Astrocyte of the hippocampus (primary cell): ENCODE results near the gene SLC43A2.

Source experiments
- DNase-seq: peaks from one replicate; pipeline ENCODE4 v3.0.0; 2011; ENCODE audit warnings: low read depth, low spot score

The SLC43A2 gene

GRCh38 chr17:1643999-1644492 is 15.4 kb upstream of the SLC43A2 start:
- DNase-seq: peak; percentile 43

- peak; percentile 57 for DNase-seq
Measured at GRCh38 chr17:1643293-1643998, 14.8 kb upstream of the SLC43A2 start.

GRCh38 chr17:1641065-1641403 is 12.4 kb upstream of the SLC43A2 start:
- DNase-seq: no peak

GRCh38 chr17:1640329-1641064 is 11.9 kb upstream of the SLC43A2 start:
- DNase-seq: no peak

GRCh38 chr17:1639549-1640180 is 11.0 kb upstream of the SLC43A2 start:
- DNase-seq: peak; percentile 37

GRCh38 chr17:1638624-1639300 is 10.1 kb upstream of the SLC43A2 start:
- no peak for DNase-seq

- DNase-seq: no peak
Measured at GRCh38 chr17:1638171-1638590, 9.5 kb upstream of the SLC43A2 start.

- DNase-seq: no peak
Measured at GRCh38 chr17:1636732-1637285, 8.2 kb upstream of the SLC43A2 start.

- DNase-seq: no peak
Measured at GRCh38 chr17:1635675-1636465, 7.2 kb upstream of the SLC43A2 start.

- DNase-seq: no peak
Measured at GRCh38 chr17:1634841-1635650, 6.4 kb upstream of the SLC43A2 start.

GRCh38 chr17:1630662-1631061 is 2.0 kb upstream of the SLC43A2 start:
- no peak for DNase-seq

GRCh38 chr17:1629504-1630310 is 1.1 kb upstream of the SLC43A2 start:
- DNase-seq: peak; percentile 59

GRCh38 chr17:1628856-1629503 is 346 bp upstream of the SLC43A2 start:
- DNase-seq: peak; percentile 99

- no peak for DNase-seq
Measured at GRCh38 chr17:1627182-1627981, 1.3 kb downstream of the SLC43A2 start.

- DNase-seq: no peak
Measured at GRCh38 chr17:1626333-1626732, 2.3 kb downstream of the SLC43A2 start.

- no peak for DNase-seq
Measured at GRCh38 chr17:1625581-1625980, 3.1 kb downstream of the SLC43A2 start.

- DNase-seq: no peak
Measured at GRCh38 chr17:1625053-1625452, 3.6 kb downstream of the SLC43A2 start.

GRCh38 chr17:1624650-1625049 is 4.0 kb downstream of the SLC43A2 start:
- DNase-seq: no peak
